Breast epithelium (tissue), 4 donors: ENCODE measurements around the gene DYNC2LI1. TPM values are rescaled to one million over a fixed set of nuclear protein-coding genes. Genes with fewer than 3 reads are reported as not detected.
A peak's percentile ranks its signal among the peaks of the same experiment; 100 is the strongest.

ENCODE experiments used
- DNase-seq, 2 donors: peaks; one replicate each; pipeline ENCODE4 v3.0.0-alpha.2; 2019; ENCODE audit warnings: low spot score in 2 of 2
- H3K27ac ChIP-seq, 2 donors: fragments of 200-600 bp; sonication (generic) in 1 of 2; one replicate each; pipeline ENCODE4 v1.5.1; 2016 to 2019; ENCODE audit warnings: mild to moderate bottlenecking in 1 of 2
- H3K27me3 ChIP-seq, 2 donors: fragments of 200-600 bp; sonication (generic) in 1 of 2; one replicate each; pipeline versions ENCODE4 v1.5.1 to v1.6.0; 2017 to 2019; ENCODE audit warnings: control low read depth in 1 of 2, mild to moderate bottlenecking in 1 of 2
- H3K36me3 ChIP-seq: fragments of 200-600 bp; one replicate; pipeline ENCODE4 v1.5.1; 2019
- H3K4me1 ChIP-seq, 2 donors: fragments of 200-600 bp; sonication (generic); one replicate each; pipeline ENCODE4 v1.5.1; 2016 to 2019; ENCODE audit warnings: control low read depth in 1 of 2
- H3K4me3 ChIP-seq, 3 donors: fragments of 200-600 bp; sonication (generic); 1 replicate in 2 of 3; 2 replicates in 1 of 3; pipeline ENCODE4 v1.5.1; 2016 to 2019; ENCODE audit warnings: mild to moderate bottlenecking in 3 of 3, moderate library complexity in 2 of 3
- H3K9me3 ChIP-seq, 2 donors: fragments of 200-600 bp; sonication (generic) in 1 of 2; one replicate each; pipeline ENCODE4 v1.5.1; 2016 to 2019; ENCODE audit warnings: control low read depth in 1 of 2
- CTCF ChIP-seq, 3 donors: fragments of 450-650 bp; IDR thresholded peaks; one replicate each; pipeline ENCODE4 v1.5.1; 2016 to 2017; ENCODE audit warnings: antibody characterized with exemption in 3 of 3, mild to moderate bottlenecking in 3 of 3, moderate library complexity in 3 of 3
- POLR2A ChIP-seq: fragments of 450-650 bp; IDR thresholded peaks from one replicate; pipeline ENCODE4 v1.6.1; 2016; ENCODE audit warnings: antibody characterized with exemption, mild to moderate bottlenecking, moderate library complexity
- POLR2AphosphoS5 ChIP-seq, 3 donors: sonication (generic); formaldehyde crosslinking; IDR thresholded peaks; one replicate each; pipeline ENCODE4 v1.6.1; 2017; ENCODE audit warnings: antibody characterized with exemption in 3 of 3
- intact Hi-C: fragments of 100-400 bp; cut with DNase I; formaldehyde crosslinking; loops from one replicate; pipeline ENCODE4 v1.15.1; 2023; ENCODE audit warnings: low total_unique reads
- total RNA-seq, 3 donors: library from RNA; depleted of rRNA; stranded (reverse); fragments of >200 nt; gene quantifications; one replicate each; pipeline ENCODE4 v1.1.0, GENCODE V29; 2016

Gene DYNC2LI1
- total RNA-seq, 3 donors from 2014 or later = 30.9 to 52.1 (median 40.6) TPM

- TF ChIP-seq POLR2AphosphoS5 (IDR thresholded peaks at IDR 0.05) = no peak
- no peak for TF ChIP-seq POLR2A
- no peak for TF ChIP-seq CTCF (IDR thresholded peaks at IDR 0.05)
- no peaks in the 10 kb centered on the region for H3K4me1 ChIP-seq
- H3K27ac ChIP-seq = peak overlapping the region; percentile 29 to 41
- no peak for DNase-seq
- H3K27me3 ChIP-seq = no peaks in the 10 kb centered on the region
- H3K4me3 ChIP-seq = no peak overlapping the region
- H3K9me3 ChIP-seq = no peaks in the 10 kb centered on the region
- intact Hi-C loops = no loop called here
- H3K36me3 ChIP-seq = peaks cover 12% of the 10 kb centered on the region
Measured at GRCh38 chr2:43791035-43791765, 17.4 kb downstream of the DYNC2LI1 start.

DNA sequence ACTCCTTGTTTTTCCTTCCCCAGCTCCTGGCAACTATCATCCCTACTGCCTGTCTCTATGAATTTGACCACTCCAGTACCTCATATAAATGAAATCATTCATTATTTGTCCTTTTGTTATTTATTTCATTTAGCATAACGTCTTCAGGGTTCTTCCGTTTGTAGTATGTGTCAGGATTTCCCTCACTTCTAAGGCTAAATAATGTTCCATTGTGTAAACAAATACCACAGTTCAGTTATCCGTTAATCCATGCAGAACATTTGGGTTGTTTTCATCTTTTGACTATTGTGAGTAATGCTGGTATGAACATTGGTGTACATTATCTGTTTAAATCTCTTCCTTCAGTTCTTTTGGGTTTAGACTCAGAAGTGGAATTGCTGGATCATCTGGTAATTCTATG lies 18.8 kb downstream of the DYNC2LI1 start:
- Histone ChIP-seq H3K36me3 (peaks cover 12% of the 10 kb centered on the region), H3K27me3 (no peaks in the 10 kb centered on the region), H3K27ac (no peak overlapping the region), H3K9me3 (no peaks in the 10 kb centered on the region), H3K4me1 (no peaks in the 10 kb centered on the region), H3K4me3 (no peak overlapping the region)
- TF ChIP-seq POLR2AphosphoS5 (IDR thresholded peaks at IDR 0.05) = no peak
- intact Hi-C loops = no loop called here
- DNase-seq = no peak

DNA sequence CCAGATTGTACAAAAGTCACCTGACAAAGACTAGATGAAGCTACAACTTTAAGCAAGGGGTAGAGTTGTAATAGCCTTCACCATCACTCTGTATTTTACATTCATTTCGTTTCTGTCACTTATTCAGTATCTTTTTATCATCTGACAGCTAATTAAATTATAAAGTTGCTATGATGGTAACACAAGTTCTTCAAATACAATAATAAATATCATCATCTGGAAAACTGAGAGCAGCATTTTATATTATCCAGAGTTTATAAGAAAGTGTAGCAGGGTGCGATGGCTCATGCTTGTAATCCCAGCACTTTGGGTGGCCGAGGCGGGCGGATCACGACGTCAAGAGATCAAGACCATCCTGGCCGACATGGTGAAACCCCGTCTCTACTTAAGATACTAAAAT lies 21.1 kb downstream of the DYNC2LI1 start:
- intact Hi-C loops = no loop called here
- Histone ChIP-seq H3K27me3 (no peaks in the 10 kb centered on the region), H3K4me3 (no peak overlapping the region), H3K9me3 (no peaks in the 10 kb centered on the region), H3K36me3 (peaks cover 15% of the 10 kb centered on the region), H3K4me1 (no peaks in the 10 kb centered on the region), H3K27ac (no peak overlapping the region)
- no peak for DNase-seq
- TF ChIP-seq POLR2A (no peak), CTCF (IDR thresholded peaks at IDR 0.05) (no peak), POLR2AphosphoS5 (IDR thresholded peaks at IDR 0.05) (no peak)

- no peak for DNase-seq
- no peaks in the 10 kb centered on the region for H3K27me3 ChIP-seq
- H3K4me3 ChIP-seq = no peak overlapping the region
- peaks cover 15% of the 10 kb centered on the region for H3K36me3 ChIP-seq
- TF ChIP-seq CTCF (IDR thresholded peaks at IDR 0.05) (no peak), POLR2AphosphoS5 (IDR thresholded peaks at IDR 0.05) (no peak), POLR2A (no peak)
- intact Hi-C loops = no loop called here
- no peak overlapping the region for H3K27ac ChIP-seq
- H3K9me3 ChIP-seq = no peaks in the 10 kb centered on the region
- H3K4me1 ChIP-seq = no peaks in the 10 kb centered on the region
Measured at GRCh38 chr2:43796206-43796605, 22.4 kb downstream of the DYNC2LI1 start.

DNA sequence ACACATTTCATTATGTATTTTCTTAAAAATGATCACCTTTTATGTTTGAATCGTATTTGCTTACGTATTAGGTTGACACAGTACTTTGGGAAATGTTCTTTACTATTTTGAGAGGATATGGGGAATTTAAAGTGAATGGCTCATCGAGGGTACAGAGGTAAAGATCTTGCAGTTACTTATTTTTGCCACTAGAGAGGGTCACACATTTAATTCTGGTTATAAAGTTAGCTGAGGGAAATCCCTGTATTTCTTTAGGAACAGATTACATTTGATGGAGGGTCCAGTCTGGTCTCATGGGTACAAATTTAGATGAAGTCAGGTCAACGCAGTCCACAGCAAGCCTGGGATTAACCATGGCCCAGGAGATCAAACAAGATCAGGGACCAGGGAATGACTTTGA lies 24.5 kb downstream of the DYNC2LI1 start:
- DNase-seq = no peak
- no peak overlapping the region for H3K27ac ChIP-seq
- H3K4me3 ChIP-seq = no peak overlapping the region
- TF ChIP-seq CTCF (IDR thresholded peaks at IDR 0.05) (no peak), POLR2AphosphoS5 (IDR thresholded peaks at IDR 0.05) (no peak), POLR2A (no peak)
- H3K4me1 ChIP-seq = no peaks in the 10 kb centered on the region
- intact Hi-C loops = no loop called here
- H3K36me3 ChIP-seq = peaks cover 15% of the 10 kb centered on the region
- no peaks in the 10 kb centered on the region for H3K9me3 ChIP-seq
- H3K27me3 ChIP-seq = no peaks in the 10 kb centered on the region
